Skeletal muscle tissue (tissue), 4 donors: ENCODE data around the gene GSC2. TPM values are rescaled to one million over a fixed set of nuclear protein-coding genes. Genes with fewer than 3 reads are reported as not detected.

Experiments
- H3K27ac ChIP-seq: one replicate; pipeline ENCODE4 v1.7.0; 2013; ENCODE audit warnings: mild to moderate bottlenecking, low read depth, low read length, inconsistent platforms
- H3K27me3 ChIP-seq, 3 donors: one replicate each; pipeline ENCODE4 v1.7.0; 2013; ENCODE audit warnings: low read length in 3 of 3; ENCODE audit not compliant: control insufficient read depth in 3 of 3, insufficient read depth in 3 of 3
- H3K36me3 ChIP-seq, 3 donors: one replicate each; pipeline ENCODE4 v1.7.0; 2013; ENCODE audit warnings: low read length in 3 of 3; ENCODE audit not compliant: control insufficient read depth in 3 of 3, insufficient read depth in 3 of 3
- H3K4me1 ChIP-seq, 3 donors: one replicate each; pipeline ENCODE4 v1.7.0; 2013; ENCODE audit warnings: low read length in 3 of 3, mild to moderate bottlenecking in 3 of 3; ENCODE audit not compliant: control insufficient read depth in 3 of 3, insufficient read depth in 3 of 3
- H3K4me3 ChIP-seq, 3 donors: one replicate each; pipeline ENCODE4 v1.7.0; 2013; ENCODE audit warnings: low read length in 3 of 3
- H3K9ac ChIP-seq, 3 donors: one replicate each; pipeline ENCODE4 v1.7.0; 2013; ENCODE audit warnings: low read length in 3 of 3, mild to moderate bottlenecking in 3 of 3, moderate library complexity in 2 of 3, low read depth in 1 of 3
- H3K9me3 ChIP-seq, 3 donors: one replicate each; pipeline ENCODE4 v1.7.0; 2013; ENCODE audit warnings: low read length in 3 of 3; ENCODE audit not compliant: control insufficient read depth in 3 of 3
- total RNA-seq: library from RNA; depleted of rRNA; stranded (reverse); fragments of >200 nt; gene quantifications from one replicate; pipeline ENCODE4 v1.2.3, GENCODE V29; 2014
- donor health status: Osteomylitis.

Gene GSC2
- total RNA-seq, 1 donor from 2014 or later = not detected

- Histone ChIP-seq H3K4me3 (no peak overlapping the region), H3K27me3 (no peaks in the 10 kb centered on the region), H3K9me3 (no peaks in the 10 kb centered on the region), H3K9ac (no peak overlapping the region), H3K4me1 (no peaks in the 10 kb centered on the region), H3K27ac (no peak overlapping the region), H3K36me3 (peaks cover 61 to 74% (median 63%) of the 10 kb centered on the region in 3 donors)
Observed at GRCh38 chr22:19134176-19134831, 15.8 kb downstream of the GSC2 start.

GRCh38 chr22:19133561-19133960, 16.5 kb downstream of the GSC2 start:
- no peak overlapping the region for H3K4me3 ChIP-seq
- no peak overlapping the region for H3K27ac ChIP-seq
- no peak overlapping the region for H3K9ac ChIP-seq
- H3K4me1 ChIP-seq = no peaks in the 10 kb centered on the region
- H3K36me3 ChIP-seq = peaks cover 54 to 67% (median 56%) of the 10 kb centered on the region in 3 donors
- H3K27me3 ChIP-seq = no peaks in the 10 kb centered on the region
- H3K9me3 ChIP-seq = no peaks in the 10 kb centered on the region

GRCh38 chr22:19132693-19133400, 17.2 kb downstream of the GSC2 start:
- Histone ChIP-seq H3K4me3 (no peak overlapping the region), H3K27me3 (no peaks in the 10 kb centered on the region), H3K4me1 (no peaks in the 10 kb centered on the region), H3K27ac (no peak overlapping the region), H3K36me3 (peaks cover 46 to 60% (median 51%) of the 10 kb centered on the region in 3 donors), H3K9me3 (no peaks in the 10 kb centered on the region), H3K9ac (no peak overlapping the region)

GRCh38 chr22:19132153-19132552, 17.9 kb downstream of the GSC2 start:
- Histone ChIP-seq H3K36me3 (peaks cover 39 to 53% (median 45%) of the 10 kb centered on the region in 3 donors), H3K4me1 (no peaks in the 10 kb centered on the region), H3K9ac (no peak overlapping the region), H3K4me3 (no peak overlapping the region), H3K9me3 (no peaks in the 10 kb centered on the region), H3K27ac (no peak overlapping the region), H3K27me3 (no peaks in the 10 kb centered on the region)

- no peak overlapping the region for H3K4me3 ChIP-seq
- H3K36me3 ChIP-seq = peaks cover 34 to 48% (median 39%) of the 10 kb centered on the region in 3 donors
Observed at GRCh38 chr22:19131685-19132015, 18.4 kb downstream of the GSC2 start.

GRCh38 chr22:19130959-19131684, 19.0 kb downstream of the GSC2 start, which contains the start of gene TSSK2:
Gene TSSK2 (plus strand): TSS chr22:19131308. CDS start chr22:19131400, 92 bp downstream.
- H3K27ac ChIP-seq = no peak within 1 kb of the TSS
- peaks cover 30 to 44% (median 35%) of the 10 kb centered on the region in 3 donors for H3K36me3 ChIP-seq
- H3K9ac ChIP-seq = no peak within 1 kb of the TSS
- no peak within 1 kb of the TSS for H3K4me3 ChIP-seq
- no peaks in the 10 kb centered on the region for H3K9me3 ChIP-seq
- H3K27me3 ChIP-seq = no peaks in the 10 kb centered on the region
- H3K4me1 ChIP-seq = no peaks in the 10 kb centered on the region

More at GRCh38 chr22:19131685-19132015, 18.4 kb downstream of the GSC2 start:
- no peaks in the 10 kb centered on the region for H3K9me3 ChIP-seq
- no peak overlapping the region for H3K27ac ChIP-seq
- H3K27me3 ChIP-seq = no peaks in the 10 kb centered on the region
- H3K4me1 ChIP-seq = no peaks in the 10 kb centered on the region
- no peak overlapping the region for H3K9ac ChIP-seq

GRCh38 chr22:19129871-19130270, 20.2 kb downstream of the GSC2 start:
- Histone ChIP-seq H3K9me3 (no peaks in the 10 kb centered on the region), H3K27ac (no peak overlapping the region), H3K36me3 (peaks cover 25 to 32% (median 26%) of the 10 kb centered on the region in 3 donors), H3K4me1 (no peaks in the 10 kb centered on the region), H3K9ac (no peak overlapping the region), H3K27me3 (no peaks in the 10 kb centered on the region), H3K4me3 (no peak overlapping the region)

- H3K27me3 ChIP-seq = no peaks in the 10 kb centered on the region
- H3K36me3 ChIP-seq = peaks cover 17 to 25% (median 19%) of the 10 kb centered on the region in 3 donors
- H3K27ac ChIP-seq = no peak overlapping the region
- no peak overlapping the region for H3K4me3 ChIP-seq
- H3K9me3 ChIP-seq = no peaks in the 10 kb centered on the region
- no peaks in the 10 kb centered on the region for H3K4me1 ChIP-seq
- no peak overlapping the region for H3K9ac ChIP-seq
Observed at GRCh38 chr22:19128946-19129727, 21.0 kb downstream of the GSC2 start.

GRCh38 chr22:19128009-19128401, 22.1 kb downstream of the GSC2 start:
- H3K9me3 ChIP-seq = no peaks in the 10 kb centered on the region
- no peak overlapping the region for H3K27ac ChIP-seq
- H3K4me3 ChIP-seq = no peak overlapping the region
- H3K9ac ChIP-seq = no peak overlapping the region
- peaks cover 6 to 14% (median 11%) of the 10 kb centered on the region in 3 donors for H3K36me3 ChIP-seq
- no peaks in the 10 kb centered on the region for H3K27me3 ChIP-seq
- peaks cover under 1 to 2% (median under 1%) of the 10 kb centered on the region in 3 donors for H3K4me1 ChIP-seq
